IMR-90 (cell line): ENCODE data around the gene BTBD17.

Experiments used
- CHD1 ChIP-seq: IDR thresholded peaks from 2 replicates; pipeline ENCODE4 v1.6.1; 2012; ENCODE audit warnings: low read depth, low read length, improper control_type of control experiment
- CTCF ChIP-seq: conservative IDR thresholded peaks from 2 replicates; pipeline ENCODE4 v1.5.1; 2012; ENCODE audit warnings: mild to moderate bottlenecking, low read depth, low read length, improper control_type of control experiment
- FOS ChIP-seq: fragments of 150-350 bp; IDR thresholded peaks from 2 replicates; pipeline ENCODE4 v1.6.1; 2016; ENCODE audit warnings: low read depth, low read length
- MXI1 ChIP-seq: IDR thresholded peaks from 2 replicates; pipeline ENCODE4 v1.6.1; 2012; ENCODE audit warnings: low read depth, mild to moderate bottlenecking, low read length, moderate library complexity, borderline replicate concordance
- POLR2A ChIP-seq: IDR thresholded peaks from 2 replicates; pipeline ENCODE4 v1.6.1; 2012; ENCODE audit warnings: mild to moderate bottlenecking, low read depth, low read length
- SMC3 ChIP-seq: fragments of 150-350 bp; IDR thresholded peaks from 2 replicates; pipeline ENCODE4 v1.6.1; 2016; ENCODE audit warnings: low read depth, mild to moderate bottlenecking, antibody characterized with exemption, low read length, moderate library complexity

- TF ChIP-seq CHD1 (no peak), CTCF (no peak), FOS (no peak), MXI1 (no peak), POLR2A (no peak), SMC3 (no peak)
Observed at GRCh38 chr17:74408815-74409214, 47.1 kb upstream of the BTBD17 start.
